K562 (cell line): Measurements from ENCODE around the gene STAT6. TPM values are rescaled to one million over a fixed set of nuclear protein-coding genes. Genes with fewer than 3 reads are reported as not detected.

Source experiments
- BHLHE40 ChIP-seq: IDR thresholded peaks from 2 replicates; pipeline ENCODE4 v1.6.1; 2011; ENCODE audit warnings: low read length, improper control_type of control experiment
- ELF4 ChIP-seq: fragments of 450-650 bp; formaldehyde crosslinking; IDR thresholded peaks from 2 replicates; pipeline ENCODE4 v1.4.0; 2022; ENCODE audit warnings: missing genetic modification characterization
- ETS1 ChIP-seq: conservative IDR thresholded peaks from 2 replicates; pipeline ENCODE4 v1.6.1; 2011; ENCODE audit warnings: low read depth, mild to moderate bottlenecking, low read length; ENCODE audit not compliant: control insufficient read depth
- HINFP ChIP-seq: fragments of 450-650 bp; conservative IDR thresholded peaks from 2 replicates; pipeline ENCODE4 v1.6.1; 2016; ENCODE audit warnings: missing genetic modification characterization, low read depth, mild to moderate bottlenecking, control low read depth, missing compliant biosample characterization
- KLF13 ChIP-seq: fragments of 450-650 bp; IDR thresholded peaks from 2 replicates; pipeline ENCODE4 v1.6.1; 2016; ENCODE audit warnings: missing genetic modification characterization, low read depth, mild to moderate bottlenecking, missing compliant biosample characterization, moderate library complexity, borderline replicate concordance
- NEUROD1 ChIP-seq: fragments of 150-350 bp; IDR thresholded peaks from 2 replicates; pipeline ENCODE4 v1.6.1; 2014; ENCODE audit warnings: borderline replicate concordance, low read length, low read depth; ENCODE audit not compliant: partially characterized antibody
- NR1H2 ChIP-seq: sonication (generic); formaldehyde crosslinking; IDR thresholded peaks from 2 replicates; pipeline ENCODE4 v1.4.0; 2020; ENCODE audit warnings: mild to moderate bottlenecking, missing genetic modification reagents
- PTTG1 ChIP-seq: fragments of 450-650 bp; IDR thresholded peaks from 2 replicates; pipeline ENCODE4 v1.6.1; 2016; ENCODE audit warnings: low read depth, mild to moderate bottlenecking, missing genetic modification characterization, missing compliant biosample characterization
- RCOR1 ChIP-seq, 2 experiments: IDR thresholded peaks; 2 replicates each; pipeline ENCODE4 v1.6.1; 2012; ENCODE audit warnings: low read depth in 2 of 2, low read length in 2 of 2, borderline replicate concordance in 1 of 2, improper control_type of control experiment in 1 of 2
- REST ChIP-seq, 2 experiments: fragments of 450-650 bp; formaldehyde crosslinking in 1 of 2; IDR thresholded peaks; 2 replicates each; pipeline versions ENCODE4 v1.4.0 to v1.6.1; 2014 to 2020; ENCODE audit warnings: mild to moderate bottlenecking in 2 of 2, borderline replicate concordance in 1 of 2, low read depth in 1 of 2
- ZNF592 ChIP-seq: fragments of 450-650 bp; IDR thresholded peaks from 2 replicates; pipeline ENCODE4 v1.6.1; 2017; ENCODE audit warnings: antibody characterized with exemption, mild to moderate bottlenecking
- polyA plus RNA-seq, 8 experiments: library from polyadenylated mRNA; depleted of rRNA in 4 of 8; stranded (reverse) in 5 of 8; unstranded in 3 of 8; fragments of >200 nt; fragmentation: Nextera tagmentation in 2 of 8; fragmentation: Illumina TruSeq in 1 of 8; extraction: Ambion mirVana in 2 of 8; extraction: Trizol in 1 of 8; gene quantifications; 2 replicates each; pipeline versions ENCODE4 v1.2.1 to v1.2.3, GENCODE V29; 2011 to 2014; ENCODE audit warnings: inconsistent platforms in 1 of 8, missing spikeins in 1 of 8
- total RNA-seq, 7 experiments: library from RNA; depleted of rRNA in 6 of 7; stranded (reverse); fragments of >200 nt in 6 of 7; fragmentation: Illumina TruSeq in 2 of 7; extraction: Trizol in 2 of 7; gene quantifications; 2 replicates each; pipeline versions ENCODE4 v1.2.1 to v1.2.3, GENCODE V29; 2011 to 2021; ENCODE audit warnings: low replicate concordance in 1 of 7

Gene STAT6
- total and polyA plus RNA-seq, 9 of the 15 experiments (the other 6 are each of a cell fraction or from before 2014, with no cell fraction given) = 2.4 to 49.5 (median 26.5) TPM

GRCh38 chr12:57085999-57086492 is 25.1 kb downstream of the STAT6 start (continued):
- TF ChIP-seq HINFP (tag) (no peak), NEUROD1 (no peak), BHLHE40 (peak; percentile 94), KLF13 (tag) (0 out of 2 replicates have a peak, but pooled peaks have one; percentile 43), REST (IDR thresholded peaks at IDR 0.05; ENCODE audit: borderline replicate concordance) (peak; percentile 11; the same call in 1 of the 2 replicates), REST (CRISPR knock-in tag; IDR thresholded peaks at IDR 0.05; ENCODE audit: low read depth) (no peak), PTTG1 (tag) (no peak), NR1H2 (CRISPR knock-in tag) (no peak), ETS1 (no peak), RCOR1 (IDR thresholded peaks at IDR 0.05; ENCODE audit: borderline replicate concordance in 1 of 2, low read depth in 2 of 2, low read length in 2 of 2) (peak in 1 of 2 experiments; percentile 59; a peak in 1 of 4 replicates), ELF4 (CRISPR knock-in tag) (no peak), ZNF592 (peak; percentile 85)
